ENCODE measurements around the gene CRBN.

DNA sequence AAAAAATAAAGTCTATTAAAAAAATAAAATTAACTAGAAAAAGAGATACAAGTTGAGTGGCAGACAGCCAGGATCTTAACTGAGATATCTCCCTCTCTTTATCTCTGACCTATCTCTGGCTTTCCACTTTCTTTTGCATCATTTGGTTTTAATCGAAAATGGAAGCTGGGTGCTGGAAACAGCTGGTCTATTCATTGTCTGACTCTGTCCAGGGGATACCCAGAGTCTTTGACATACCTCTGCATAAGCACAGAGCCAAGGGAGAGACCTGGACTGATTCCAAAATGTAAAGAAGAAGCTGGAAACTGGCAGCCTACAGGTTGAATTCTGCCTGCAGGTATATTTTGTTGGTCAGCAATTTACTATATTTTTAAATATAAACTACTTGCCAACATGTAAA lies 29.6 kb upstream of the CRBN start:
- TF ChIP-seq, protein P1, sequence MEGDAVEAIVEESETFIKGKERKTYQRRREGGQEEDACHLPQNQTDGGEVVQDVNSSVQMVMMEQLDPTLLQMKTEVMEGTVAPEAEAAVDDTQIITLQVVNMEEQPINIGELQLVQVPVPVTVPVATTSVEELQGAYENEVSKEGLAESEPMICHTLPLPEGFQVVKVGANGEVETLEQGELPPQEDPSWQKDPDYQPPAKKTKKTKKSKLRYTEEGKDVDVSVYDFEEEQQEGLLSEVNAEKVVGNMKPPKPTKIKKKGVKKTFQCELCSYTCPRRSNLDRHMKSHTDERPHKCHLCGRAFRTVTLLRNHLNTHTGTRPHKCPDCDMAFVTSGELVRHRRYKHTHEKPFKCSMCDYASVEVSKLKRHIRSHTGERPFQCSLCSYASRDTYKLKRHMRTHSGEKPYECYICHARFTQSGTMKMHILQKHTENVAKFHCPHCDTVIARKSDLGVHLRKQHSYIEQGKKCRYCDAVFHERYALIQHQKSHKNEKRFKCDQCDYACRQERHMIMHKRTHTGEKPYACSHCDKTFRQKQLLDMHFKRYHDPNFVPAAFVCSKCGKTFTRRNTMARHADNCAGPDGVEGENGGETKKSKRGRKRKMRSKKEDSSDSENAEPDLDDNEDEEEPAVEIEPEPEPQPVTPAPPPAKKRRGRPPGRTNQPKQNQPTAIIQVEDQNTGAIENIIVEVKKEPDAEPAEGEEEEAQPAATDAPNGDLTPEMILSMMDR (IDR thresholded peaks at IDR 0.05; ENCODE audit: insufficient read depth, low read length, poor library complexity, severe bottlenecking): no peak
- TF ChIP-seq EZH2phosphoT487 (conservative IDR thresholded peaks at IDR 0.05; ENCODE audit: low read length): no peak

Data from SU-DHL-6 (cell line).